CD14-positive monocyte (primary cell): ENCODE measurements around the gene ARSI. TPM values are rescaled to one million over a fixed set of nuclear protein-coding genes. Genes with fewer than 3 reads are reported as not detected.

ENCODE experiments used
- DNase-seq, 3 donors: peaks; one replicate each; pipeline ENCODE4 v3.0.0-alpha.2; 2011 to 2022
- H2AFZ ChIP-seq: 2 replicates; pipeline ENCODE4 v1.6.0; 2012; ENCODE audit warnings: mild to moderate bottlenecking, low read depth, low read length, inconsistent platforms; ENCODE audit not compliant: insufficient read depth, poor library complexity, severe bottlenecking
- H3K27ac ChIP-seq, 2 donors: 1 replicate in 1 of 2; 2 replicates in 1 of 2; pipeline ENCODE4 v1.5.1; 2012 to 2013; ENCODE audit warnings: low read length in 2 of 2, control low read depth in 1 of 2, inconsistent platforms in 1 of 2, low read depth in 1 of 2, mild to moderate bottlenecking in 1 of 2
- H3K27me3 ChIP-seq, 2 donors: one replicate each; pipeline versions ENCODE4 v1.6.0 to v1.6.1; 2011 to 2013; ENCODE audit warnings: low read length in 2 of 2; ENCODE audit not compliant: control insufficient read depth in 2 of 2, insufficient read depth in 2 of 2
- H3K36me3 ChIP-seq, 2 donors: replicated peaks in 1 of 2; 1 replicate in 1 of 2; 2 replicates in 1 of 2; pipeline versions ENCODE4 v1.5.1 to v1.6.1; 2012 to 2013; ENCODE audit warnings: low read length in 2 of 2, control low read depth in 1 of 2, inconsistent platforms in 1 of 2, mild to moderate bottlenecking in 1 of 2; ENCODE audit not compliant: insufficient read depth in 2 of 2, control insufficient read depth in 1 of 2
- H3K4me1 ChIP-seq, 2 donors: 1 replicate in 1 of 2; 2 replicates in 1 of 2; pipeline versions ENCODE4 v1.5.1 to v1.6.1; 2012 to 2013; ENCODE audit warnings: low read length in 2 of 2, control low read depth in 1 of 2, inconsistent platforms in 1 of 2, mild to moderate bottlenecking in 1 of 2, moderate library complexity in 1 of 2; ENCODE audit not compliant: insufficient read depth in 2 of 2, control insufficient read depth in 1 of 2
- H3K4me2 ChIP-seq: replicated peaks from 2 replicates; pipeline ENCODE3; 2012; ENCODE audit warnings: low read length, moderate library complexity, mild to moderate bottlenecking; ENCODE audit not compliant: poor library complexity, severe bottlenecking; ENCODE audit errors: extremely low read depth
- H3K4me3 ChIP-seq, 3 experiments: fragments of 200-600 bp in 1 of 3; sonication (generic) in 1 of 3; replicated peaks in 1 of 3; 1 replicate in 2 of 3; 2 replicates in 1 of 3; pipeline ENCODE4 v1.5.1; 2011 to 2013; ENCODE audit warnings: low read length in 3 of 3, mild to moderate bottlenecking in 3 of 3, control low read depth in 2 of 3, low read depth in 2 of 3, inconsistent platforms in 1 of 3, moderate library complexity in 1 of 3
- H3K79me2 ChIP-seq: 2 replicates; pipeline ENCODE4 v1.6.0; 2012; ENCODE audit warnings: mild to moderate bottlenecking, control low read depth, inconsistent platforms, low read length, moderate library complexity; ENCODE audit not compliant: insufficient read depth
- H3K9ac ChIP-seq: 2 replicates; pipeline ENCODE4 v1.6.0; 2017; ENCODE audit warnings: low read length, mild to moderate bottlenecking; ENCODE audit not compliant: insufficient read depth, poor library complexity, severe bottlenecking
- H3K9me3 ChIP-seq, 2 donors: replicated peaks in 1 of 2; 1 replicate in 1 of 2; 2 replicates in 1 of 2; pipeline versions ENCODE4 v1.5.1 to v1.6.1; 2012 to 2013; ENCODE audit warnings: low read length in 2 of 2, control low read depth in 1 of 2; ENCODE audit not compliant: control insufficient read depth in 1 of 2, insufficient read depth in 1 of 2
- H4K20me1 ChIP-seq: 2 replicates; pipeline ENCODE4 v1.6.0; 2012; ENCODE audit warnings: mild to moderate bottlenecking, low read length, control low read depth, moderate library complexity; ENCODE audit not compliant: insufficient read depth
- H3K27ac Mint-ChIP-seq, 7 donors: one replicate each; pipeline ENCODE4 v1.8.0; 2020; ENCODE audit warnings: mild to moderate bottlenecking in 7 of 7, mixed read lengths in 7 of 7, moderate library complexity in 6 of 7, inconsistent platforms in 2 of 7
- H3K27me3 Mint-ChIP-seq, 3 donors: one replicate each; pipeline ENCODE4 v1.8.0; 2021 to 2022; ENCODE audit warnings: low read depth in 3 of 3, mild to moderate bottlenecking in 3 of 3, mixed read lengths in 3 of 3, moderate library complexity in 3 of 3, inconsistent platforms in 1 of 3
- H3K36me3 Mint-ChIP-seq, 2 donors: one replicate each; pipeline ENCODE4 v1.8.0; 2020; ENCODE audit warnings: mixed read lengths in 2 of 2, inconsistent platforms in 1 of 2, mild to moderate bottlenecking in 1 of 2
- H3K4me1 Mint-ChIP-seq: one replicate; pipeline ENCODE4 v1.8.0; 2020; ENCODE audit warnings: mild to moderate bottlenecking, mixed read lengths
- H3K4me3 Mint-ChIP-seq, 2 donors: one replicate each; pipeline ENCODE4 v1.8.0; 2020; ENCODE audit warnings: mild to moderate bottlenecking in 2 of 2, mixed read lengths in 2 of 2, moderate library complexity in 1 of 2
- H3K9me3 Mint-ChIP-seq, 7 donors: one replicate each; pipeline ENCODE4 v1.8.0; 2020 to 2022; ENCODE audit warnings: mixed read lengths in 7 of 7, mild to moderate bottlenecking in 6 of 7, moderate library complexity in 6 of 7, inconsistent platforms in 2 of 7
- CTCF ChIP-seq: fragments of 200-600 bp; IDR thresholded peaks from one replicate; pipeline ENCODE4 v1.8.0; 2022; ENCODE audit warnings: antibody characterized with exemption, mild to moderate bottlenecking
- WGBS: methylation state at CpG from one replicate; pipeline ENCODE4 v1.1.5; 2013; ENCODE audit warnings: missing lambda C conversion rate; ENCODE audit not compliant: insufficient coverage; 5-methylcytosine and 5-hydroxymethylcytosine counted together
- intact Hi-C, 2 donors: fragments of 100-400 bp; cut with micrococcal nuclease; formaldehyde crosslinking; loops; one replicate each; pipeline versions ENCODE4 v1.15.0 to v1.15.1; 2023
- polyA plus RNA-seq, 3 donors: library from polyadenylated mRNA; depleted of rRNA in 1 of 3; unstranded in 2 of 3; stranded (reverse) in 1 of 3; fragments of 300-500 nt in 2 of 3; fragments of >200 nt in 1 of 3; fragmentation: Illumina TruSeq in 2 of 3; gene quantifications; 1 replicate in 2 of 3; 2 replicates in 1 of 3; pipeline ENCODE4 v1.2.3, GENCODE V29; 2012 to 2021

The ARSI gene
- polyA plus RNA-seq, 3 donors: not detected

- no peak for DNase-seq
- Mint-ChIP-seq H3K4me3 (no peak overlapping the region), H3K36me3 (no peaks in the 10 kb centered on the region), H3K9me3 (peaks cover 0 to 1% (median 0%) of the 10 kb centered on the region in 7 donors), H3K27ac (peak overlapping the region in 1 of 7 donors; percentile 55), H3K27me3 (peaks cover 0 to 5% (median 4%) of the 10 kb centered on the region in 3 donors), H3K4me1 (peaks cover 6% of the 10 kb centered on the region)
- no peak for TF ChIP-seq CTCF
- Histone ChIP-seq H3K4me3 (no peak overlapping the region), H2AFZ (no peak overlapping the region), H4K20me1 (no peaks in the 10 kb centered on the region), H3K9ac (no peak overlapping the region), H3K79me2 (no peaks in the 10 kb centered on the region), H3K4me2 (no peak overlapping the region), H3K9me3 (no peaks in the 10 kb centered on the region), H3K27me3 (no peaks in the 10 kb centered on the region), H3K36me3 (no peaks in the 10 kb centered on the region), H3K4me1 (no peaks in the 10 kb centered on the region), H3K27ac (no peak overlapping the region)
- intact Hi-C loops: no loop called here
- WGBS: 98% methylated on average over 11 of the region's 11 CpGs
Measured at GRCh38 chr5:150338546-150338945, 35.8 kb upstream of the ARSI start.

- no peak overlapping the region for H3K27ac Mint-ChIP-seq
- no peak overlapping the region for H3K4me2 ChIP-seq
- intact Hi-C loops: no loop called here
- no peaks in the 10 kb centered on the region for H3K9me3 ChIP-seq
- DNase-seq: no peak
- H3K79me2 ChIP-seq: no peaks in the 10 kb centered on the region
- H3K4me3 Mint-ChIP-seq: no peak overlapping the region
- H3K27ac ChIP-seq: no peak overlapping the region
- H3K4me1 ChIP-seq: no peaks in the 10 kb centered on the region
- H3K4me3 ChIP-seq: no peak overlapping the region
- no peaks in the 10 kb centered on the region for H4K20me1 ChIP-seq
- TF ChIP-seq CTCF: no peak
- H3K9ac ChIP-seq: no peak overlapping the region
- WGBS: 92% methylated on average over 2 of the region's 4 CpGs
- H3K36me3 ChIP-seq: no peaks in the 10 kb centered on the region
- no peak overlapping the region for H2AFZ ChIP-seq
- H3K36me3 Mint-ChIP-seq: no peaks in the 10 kb centered on the region
- no peaks in the 10 kb centered on the region for H3K27me3 ChIP-seq
- peaks cover under 1% of the 10 kb centered on the region for H3K4me1 Mint-ChIP-seq
- peaks cover 0 to 1% (median 0%) of the 10 kb centered on the region in 7 donors for H3K9me3 Mint-ChIP-seq
- H3K27me3 Mint-ChIP-seq: peaks cover 0 to 6% (median 4%) of the 10 kb centered on the region in 3 donors
Measured at GRCh38 chr5:150335778-150336177, 33.1 kb upstream of the ARSI start.
